Left ventricle myocardium inferior (tissue), 1 donor: ENCODE data around the gene NUP153. TPM values are rescaled to one million over a fixed set of nuclear protein-coding genes. Genes with fewer than 3 reads are reported as not detected.

Source experiments
- DNase-seq: peaks from one replicate; pipeline ENCODE4 v3.0.0-alpha.2; 2020
- H3K27ac ChIP-seq: fragments of 200-600 bp; replicated peaks from 2 replicates; pipeline ENCODE4 v1.8.0; 2021
- H3K27me3 ChIP-seq: fragments of 200-600 bp; 2 replicates; pipeline ENCODE4 v1.8.0; 2021; ENCODE audit warnings: low read depth
- H3K36me3 ChIP-seq: fragments of 200-600 bp; 2 replicates; pipeline ENCODE4 v1.8.0; 2021
- H3K4me1 ChIP-seq: fragments of 200-600 bp; 2 replicates; pipeline ENCODE4 v1.8.0; 2021
- H3K4me3 ChIP-seq: fragments of 200-600 bp; 2 replicates; pipeline ENCODE4 v1.8.0; 2021; ENCODE audit warnings: mild to moderate bottlenecking, moderate library complexity
- H3K9me3 ChIP-seq: fragments of 200-600 bp; replicated peaks from 2 replicates; pipeline ENCODE4 v1.8.0; 2021
- intact Hi-C: fragments of 100-400 bp; cut with micrococcal nuclease; formaldehyde crosslinking; loops from one replicate; pipeline ENCODE4 v1.11.0; 2022
- total RNA-seq: library from RNA; stranded (reverse); fragmentation: NEBNext Ultra II Directional; extraction: Animal tissue kit (Norgen Biotek cat#: 25700); gene quantifications from one replicate; pipeline ENCODE4 v1.2.1, GENCODE V29; 2021
- TF ChIP-seq, protein P1 (sequence below): fragments of 200-600 bp; IDR thresholded peaks from 2 replicates; pipeline ENCODE4 v1.8.0; 2021; ENCODE audit warnings: antibody characterized with exemption, mild to moderate bottlenecking, borderline replicate concordance
- donor health status: DM: no; HTN: yes; CAD: no; lungs with severe emphysema.

The NUP153 gene
- total RNA-seq, 1 donor from 2014 or later = 24.1 TPM

DNA sequence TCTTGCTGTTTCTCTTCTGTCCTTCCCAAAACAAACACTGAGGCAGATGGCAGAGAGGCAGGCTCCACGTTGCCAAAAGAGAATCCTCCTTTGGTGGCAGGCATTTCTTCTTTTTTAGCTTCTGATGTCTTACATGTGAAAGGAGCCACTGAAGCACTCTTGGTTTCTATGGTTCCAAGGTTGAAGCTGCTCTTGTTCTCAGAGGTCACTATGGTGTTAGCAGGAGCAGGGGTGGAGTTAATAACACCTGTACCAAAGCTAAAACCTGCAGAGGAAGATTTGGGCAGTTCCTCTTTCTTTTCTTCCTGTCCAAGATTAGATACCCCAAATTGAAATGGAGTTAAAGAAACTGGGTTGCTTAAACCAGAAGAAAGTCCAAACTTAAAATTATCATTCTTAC, 77.9 kb downstream of the NUP153 start:
- H3K27me3 ChIP-seq = no peaks in the 10 kb centered on the region
- H3K36me3 ChIP-seq = peaks cover 62% of the 10 kb centered on the region
- H3K9me3 ChIP-seq = no peaks in the 10 kb centered on the region
- H3K27ac ChIP-seq = no peak overlapping the region
- intact Hi-C loops = no loop called here
- DNase-seq = no peak
- peaks cover 68% of the 10 kb centered on the region for H3K4me1 ChIP-seq
- TF ChIP-seq, protein P1, sequence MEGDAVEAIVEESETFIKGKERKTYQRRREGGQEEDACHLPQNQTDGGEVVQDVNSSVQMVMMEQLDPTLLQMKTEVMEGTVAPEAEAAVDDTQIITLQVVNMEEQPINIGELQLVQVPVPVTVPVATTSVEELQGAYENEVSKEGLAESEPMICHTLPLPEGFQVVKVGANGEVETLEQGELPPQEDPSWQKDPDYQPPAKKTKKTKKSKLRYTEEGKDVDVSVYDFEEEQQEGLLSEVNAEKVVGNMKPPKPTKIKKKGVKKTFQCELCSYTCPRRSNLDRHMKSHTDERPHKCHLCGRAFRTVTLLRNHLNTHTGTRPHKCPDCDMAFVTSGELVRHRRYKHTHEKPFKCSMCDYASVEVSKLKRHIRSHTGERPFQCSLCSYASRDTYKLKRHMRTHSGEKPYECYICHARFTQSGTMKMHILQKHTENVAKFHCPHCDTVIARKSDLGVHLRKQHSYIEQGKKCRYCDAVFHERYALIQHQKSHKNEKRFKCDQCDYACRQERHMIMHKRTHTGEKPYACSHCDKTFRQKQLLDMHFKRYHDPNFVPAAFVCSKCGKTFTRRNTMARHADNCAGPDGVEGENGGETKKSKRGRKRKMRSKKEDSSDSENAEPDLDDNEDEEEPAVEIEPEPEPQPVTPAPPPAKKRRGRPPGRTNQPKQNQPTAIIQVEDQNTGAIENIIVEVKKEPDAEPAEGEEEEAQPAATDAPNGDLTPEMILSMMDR = no peak
- no peak overlapping the region for H3K4me3 ChIP-seq

DNA sequence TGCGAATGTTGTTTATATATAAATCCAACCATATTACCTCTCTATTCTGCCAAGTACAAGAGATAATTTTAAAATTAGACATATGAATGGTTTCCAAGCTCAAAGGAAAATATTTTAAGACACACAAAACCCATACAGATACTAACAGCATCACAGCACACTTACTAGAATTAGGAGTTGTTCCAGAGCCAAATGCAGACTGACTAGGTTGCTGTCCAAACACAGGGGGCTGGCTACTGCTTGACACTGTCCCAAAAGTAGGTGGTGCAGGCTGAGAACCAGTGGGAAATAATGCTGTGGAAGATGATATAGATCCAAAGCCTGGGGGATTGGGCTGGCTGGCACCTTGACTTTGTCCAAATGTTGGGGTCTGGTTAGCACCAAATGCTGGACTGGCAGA, 82.3 kb downstream of the NUP153 start:
- intact Hi-C loops = no loop called here
- Histone ChIP-seq H3K4me3 (no peak overlapping the region), H3K9me3 (no peaks in the 10 kb centered on the region), H3K36me3 (peaks cover 64% of the 10 kb centered on the region), H3K27me3 (no peaks in the 10 kb centered on the region), H3K4me1 (peaks cover 59% of the 10 kb centered on the region), H3K27ac (peak overlapping the region; percentile 43)
- TF ChIP-seq, protein P1 = no peak
- DNase-seq = no peak

DNA sequence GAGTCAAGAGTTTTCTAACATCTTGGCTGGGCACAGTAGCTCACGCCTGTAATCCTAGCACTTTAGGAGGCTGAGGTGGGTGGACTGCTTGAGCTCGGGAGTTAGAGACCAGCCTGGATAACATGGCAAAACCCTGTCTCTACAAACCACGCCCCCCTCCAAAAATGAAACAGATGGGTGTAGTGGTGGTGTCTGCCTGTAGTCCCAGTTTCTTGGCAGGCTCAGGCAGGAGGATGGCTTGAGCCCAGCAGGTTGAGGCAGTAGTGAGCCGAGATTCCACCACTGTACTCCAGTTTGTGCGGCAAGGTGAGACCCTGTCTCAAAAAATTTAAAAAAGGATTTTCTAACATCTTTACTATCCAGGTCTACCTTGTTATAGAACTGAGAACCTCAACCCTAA, 84.6 kb downstream of the NUP153 start:
- peaks cover 53% of the 10 kb centered on the region for H3K36me3 ChIP-seq
- peaks cover 38% of the 10 kb centered on the region for H3K4me1 ChIP-seq
- no peak for DNase-seq
- H3K27me3 ChIP-seq = no peaks in the 10 kb centered on the region
- H3K27ac ChIP-seq = no peak overlapping the region
- H3K4me3 ChIP-seq = no peak overlapping the region
- intact Hi-C loops = no loop called here
- TF ChIP-seq, protein P1 = no peak
- H3K9me3 ChIP-seq = no peaks in the 10 kb centered on the region

DNA sequence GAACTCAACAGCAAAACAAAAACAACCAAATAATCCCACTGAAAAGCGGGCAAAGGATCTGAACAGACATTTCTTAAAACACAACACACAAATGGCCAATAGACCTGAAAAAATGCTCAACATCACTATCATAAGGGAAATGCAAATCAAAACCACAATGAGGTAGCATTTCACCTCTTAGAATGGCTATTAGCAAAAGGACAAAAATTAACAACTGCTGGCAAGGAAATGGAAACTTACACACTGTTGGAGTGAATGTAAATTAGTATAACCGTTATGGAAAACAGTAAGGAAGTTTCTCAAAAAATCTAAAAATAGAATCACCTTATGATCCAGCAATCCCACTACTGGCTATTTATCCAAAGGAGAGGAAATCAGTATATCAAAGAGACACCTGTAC, 85.7 kb downstream of the NUP153 start:
- intact Hi-C loops = no loop called here
- no peak for DNase-seq
- Histone ChIP-seq H3K4me1 (peaks cover 38% of the 10 kb centered on the region), H3K27me3 (no peaks in the 10 kb centered on the region), H3K9me3 (no peaks in the 10 kb centered on the region), H3K27ac (no peak overlapping the region), H3K36me3 (peaks cover 56% of the 10 kb centered on the region), H3K4me3 (no peak overlapping the region)
- TF ChIP-seq, protein P1 = no peak

DNA sequence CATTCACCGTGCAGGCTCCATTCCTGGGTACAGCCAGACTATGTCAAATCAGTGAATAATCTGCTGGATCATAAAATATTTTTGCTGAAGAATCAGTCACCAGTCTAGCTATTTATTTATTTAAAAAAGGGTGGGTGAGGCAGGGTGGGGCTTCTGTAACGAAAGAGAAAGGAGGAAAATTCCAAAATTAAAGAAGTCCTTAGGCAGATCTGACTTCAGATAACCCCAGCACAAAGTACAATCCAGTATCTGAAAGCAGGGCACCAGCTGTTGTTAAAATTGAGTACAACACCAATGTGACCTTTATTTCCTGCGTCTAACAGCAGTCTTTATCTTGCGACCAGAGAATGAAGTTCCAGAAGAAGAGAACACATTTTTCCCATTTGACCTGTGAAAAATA, 90.9 kb downstream of the NUP153 start:
- peaks cover 4% of the 10 kb centered on the region for H3K4me1 ChIP-seq
- TF ChIP-seq, protein P1 = no peak
- no peaks in the 10 kb centered on the region for H3K27me3 ChIP-seq
- peaks cover 28% of the 10 kb centered on the region for H3K36me3 ChIP-seq
- intact Hi-C loops = no loop called here
- no peak overlapping the region for H3K4me3 ChIP-seq
- DNase-seq = no peak
- H3K27ac ChIP-seq = no peak overlapping the region
- no peaks in the 10 kb centered on the region for H3K9me3 ChIP-seq

DNA sequence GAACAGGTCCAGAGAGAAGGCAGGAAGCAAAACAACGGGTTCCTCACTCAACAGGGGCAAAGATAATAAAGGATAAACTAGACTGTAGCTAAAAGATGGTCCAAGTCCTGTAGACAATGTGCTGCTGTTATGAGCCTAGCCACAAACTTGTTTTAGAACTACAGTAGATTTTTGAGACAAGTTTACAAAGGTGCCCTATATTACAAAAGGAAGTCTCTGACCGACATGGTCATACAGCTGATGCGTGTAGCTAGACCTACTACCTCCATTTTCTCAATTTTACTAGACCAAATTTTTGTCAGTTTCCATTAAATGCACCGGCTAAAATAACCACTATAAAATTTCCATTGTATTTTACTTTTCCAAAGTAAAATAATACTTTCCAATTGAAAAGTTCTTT, 94.7 kb downstream of the NUP153 start:
- Histone ChIP-seq H3K9me3 (no peaks in the 10 kb centered on the region), H3K36me3 (peaks cover 39% of the 10 kb centered on the region), H3K4me1 (peaks cover 3% of the 10 kb centered on the region), H3K4me3 (no peak overlapping the region), H3K27me3 (no peaks in the 10 kb centered on the region), H3K27ac (no peak overlapping the region)
- intact Hi-C loops = no loop called here
- TF ChIP-seq, protein P1 = no peak
- DNase-seq = no peak
